D721Med (cell line): Measurements from ENCODE around the gene IL31RA.

Experiments
- DNase-seq: peaks from one replicate; pipeline ENCODE4 v3.0.0; 2011; ENCODE audit warnings: low spot score; ENCODE audit not compliant: insufficient read length
- FAIRE-seq: peaks from 2 replicates; lab custom pipeline; 2011; peaks lifted over from hg19 to GRCh38; lab: Jason Lieb, UNC
- TF ChIP-seq, protein P1 (sequence below): IDR thresholded peaks from 2 replicates; pipeline ENCODE4 v1.5.1; 2012; ENCODE audit warnings: mild to moderate bottlenecking, control low read depth; ENCODE audit not compliant: insufficient read depth; ENCODE audit errors: missing control alignments

Gene IL31RA

DNA sequence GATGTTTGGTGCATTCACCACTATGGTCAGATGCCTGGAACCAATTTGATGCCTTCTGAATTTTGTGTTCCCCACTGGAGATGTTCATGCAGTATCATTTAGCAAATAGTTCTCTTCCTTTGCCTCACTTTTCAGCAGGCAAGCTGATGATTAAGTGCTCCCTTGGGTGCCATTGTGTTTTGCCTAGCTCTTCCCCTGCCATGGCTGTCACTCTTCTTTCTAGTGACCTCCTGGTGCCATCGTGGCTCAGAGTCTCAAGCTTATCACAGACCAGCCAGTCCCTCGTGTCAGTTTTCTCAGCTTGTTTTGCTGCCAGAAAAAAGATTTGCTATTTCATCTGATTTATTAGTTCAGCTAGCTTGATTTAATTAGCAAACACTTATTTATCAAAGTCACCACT is 41.3 kb downstream of the IL31RA start:
- DNase-seq (no peak), FAIRE-seq (no peak)
- TF ChIP-seq, protein P1, sequence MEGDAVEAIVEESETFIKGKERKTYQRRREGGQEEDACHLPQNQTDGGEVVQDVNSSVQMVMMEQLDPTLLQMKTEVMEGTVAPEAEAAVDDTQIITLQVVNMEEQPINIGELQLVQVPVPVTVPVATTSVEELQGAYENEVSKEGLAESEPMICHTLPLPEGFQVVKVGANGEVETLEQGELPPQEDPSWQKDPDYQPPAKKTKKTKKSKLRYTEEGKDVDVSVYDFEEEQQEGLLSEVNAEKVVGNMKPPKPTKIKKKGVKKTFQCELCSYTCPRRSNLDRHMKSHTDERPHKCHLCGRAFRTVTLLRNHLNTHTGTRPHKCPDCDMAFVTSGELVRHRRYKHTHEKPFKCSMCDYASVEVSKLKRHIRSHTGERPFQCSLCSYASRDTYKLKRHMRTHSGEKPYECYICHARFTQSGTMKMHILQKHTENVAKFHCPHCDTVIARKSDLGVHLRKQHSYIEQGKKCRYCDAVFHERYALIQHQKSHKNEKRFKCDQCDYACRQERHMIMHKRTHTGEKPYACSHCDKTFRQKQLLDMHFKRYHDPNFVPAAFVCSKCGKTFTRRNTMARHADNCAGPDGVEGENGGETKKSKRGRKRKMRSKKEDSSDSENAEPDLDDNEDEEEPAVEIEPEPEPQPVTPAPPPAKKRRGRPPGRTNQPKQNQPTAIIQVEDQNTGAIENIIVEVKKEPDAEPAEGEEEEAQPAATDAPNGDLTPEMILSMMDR = no peak

DNA sequence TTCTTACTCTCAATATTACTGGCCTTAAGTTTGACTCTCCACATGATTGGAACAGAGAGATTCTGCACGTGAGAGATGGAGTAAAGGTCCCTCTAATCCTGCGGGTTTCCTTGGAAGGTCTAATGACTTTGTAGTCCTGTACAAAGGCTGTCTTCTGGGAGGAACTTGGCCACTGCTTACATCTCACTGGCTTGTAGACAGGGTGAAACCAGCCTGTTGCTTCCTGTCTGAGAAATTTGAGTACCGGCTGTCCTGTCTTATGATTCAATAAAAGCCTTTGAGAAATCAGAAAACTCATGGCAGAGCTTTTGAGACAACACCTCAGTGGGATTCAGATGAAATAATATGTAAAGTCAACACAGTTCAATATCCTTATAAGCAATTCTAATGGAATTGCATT is 43.0 kb downstream of the IL31RA start:
- DNase-seq (no peak), FAIRE-seq (no peak)
- TF ChIP-seq, protein P1 = no peak

DNA sequence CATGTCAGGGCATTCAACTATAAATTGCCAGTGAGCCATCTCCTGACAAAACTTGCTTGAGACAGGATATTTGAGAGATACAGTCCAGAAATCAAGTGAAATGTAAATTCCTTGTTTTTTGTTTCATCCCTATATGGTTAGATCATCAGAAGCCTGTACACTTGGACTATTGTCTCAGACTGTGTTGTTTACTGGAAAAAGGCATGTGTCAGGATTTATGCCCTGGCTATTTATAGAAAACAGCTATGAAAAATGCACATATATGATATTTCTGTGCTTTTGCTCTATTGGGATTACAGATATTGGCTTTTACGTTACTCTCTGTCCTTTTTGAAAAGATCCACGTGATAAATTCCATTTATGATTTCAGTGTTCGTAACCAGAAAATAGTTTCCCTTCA is 44.2 kb downstream of the IL31RA start:
- FAIRE-seq (no peak), DNase-seq (no peak)
- TF ChIP-seq, protein P1 = no peak

DNA sequence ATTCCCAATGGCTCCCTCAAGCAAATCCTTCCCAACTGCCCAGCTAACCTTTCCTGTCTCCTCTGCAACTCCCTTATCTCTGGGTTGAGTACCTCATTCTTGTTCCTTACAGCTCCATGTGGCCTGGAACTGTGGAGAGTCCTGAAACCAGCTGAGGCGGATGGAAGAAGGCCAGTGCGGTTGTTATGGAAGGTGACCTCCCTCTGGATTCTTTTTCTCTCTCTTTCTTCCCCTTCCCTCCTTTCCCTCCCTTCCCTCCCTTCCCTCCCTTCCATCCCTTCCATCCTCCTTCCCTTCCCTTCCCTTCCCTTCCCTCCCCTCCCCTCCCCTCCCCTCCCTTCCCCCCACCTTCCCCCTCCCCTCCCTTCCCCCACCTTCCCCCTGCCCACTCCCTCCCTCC is 45.1 kb downstream of the IL31RA start:
- no peak for FAIRE-seq
- DNase-seq = no peak
- TF ChIP-seq, protein P1 = no peak

DNA sequence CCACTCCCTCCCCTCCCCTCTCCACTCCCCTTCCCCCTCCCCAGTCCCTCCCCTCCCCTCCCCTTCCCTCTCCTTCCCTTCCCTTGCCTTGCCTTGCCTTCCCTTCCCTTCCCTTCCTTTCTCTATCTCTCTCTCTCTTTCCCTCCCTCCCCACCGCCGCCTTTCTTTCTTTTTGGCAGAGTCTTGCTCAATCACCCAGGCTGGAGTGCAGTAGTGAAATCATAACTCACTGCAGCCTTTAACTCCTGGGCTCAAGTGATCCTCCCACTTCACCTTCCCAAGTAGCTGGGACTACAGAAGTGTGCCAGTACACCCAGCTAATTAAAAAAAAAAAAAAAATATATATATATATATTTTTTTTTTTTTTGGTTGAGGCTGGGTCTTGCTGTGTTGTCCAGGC is 45.5 kb downstream of the IL31RA start:
- FAIRE-seq (no peak), DNase-seq (no peak)
- TF ChIP-seq, protein P1 = no peak

DNA sequence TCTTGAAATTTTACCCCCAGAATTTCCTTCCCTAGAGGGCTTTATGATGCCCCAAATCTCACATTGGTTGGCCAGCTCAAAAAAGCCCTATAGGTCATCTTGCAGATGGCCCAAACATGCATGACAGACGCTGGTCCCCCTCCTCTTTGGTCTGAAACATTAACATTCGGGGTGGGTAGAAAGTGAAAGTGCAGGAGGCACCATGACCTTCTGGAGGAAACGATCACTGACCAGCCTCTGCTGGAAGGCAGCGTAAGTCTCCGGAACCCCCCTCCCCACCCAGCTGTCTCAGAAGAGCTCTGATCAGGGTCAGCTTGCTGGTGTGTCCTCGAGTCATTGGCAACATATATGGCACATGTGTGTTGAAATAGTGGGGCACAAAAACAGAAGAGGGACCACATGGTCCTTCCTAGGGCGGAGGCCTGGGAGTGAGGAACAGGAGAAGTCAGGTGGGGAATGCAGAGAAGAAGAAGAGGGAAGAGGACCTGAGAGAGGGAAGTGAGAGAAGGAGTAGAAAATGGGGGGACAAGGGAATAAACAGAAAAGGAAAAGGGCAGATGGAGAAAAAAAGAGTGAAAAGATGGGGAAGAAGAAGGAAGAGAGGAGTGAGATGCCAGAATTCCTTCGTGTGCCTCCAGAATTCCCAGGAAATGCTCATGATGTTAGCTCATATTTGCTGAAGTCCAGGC is 46.2 kb downstream of the IL31RA start:
- TF ChIP-seq, protein P1 = no peak
- FAIRE-seq (no peak), DNase-seq (no peak)

DNA sequence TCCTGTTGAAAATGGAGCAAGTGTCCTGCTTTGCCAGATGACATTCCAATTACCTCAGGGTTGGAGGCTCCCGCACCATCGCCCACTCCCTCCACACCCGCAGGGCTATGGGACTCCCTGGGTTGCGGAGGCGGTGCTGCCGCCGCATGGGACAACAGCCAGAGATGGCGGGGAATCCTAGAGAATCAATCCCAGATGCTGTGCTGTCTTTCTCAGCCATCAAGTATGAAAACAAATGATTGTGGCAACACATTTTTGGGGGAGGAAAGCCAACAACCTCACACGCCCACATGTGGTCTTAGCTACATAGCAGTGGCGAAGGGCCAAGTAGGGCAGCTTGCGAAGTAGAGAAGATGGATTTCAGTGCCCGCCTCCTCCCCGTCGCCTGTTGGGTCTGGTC is 46.7 kb downstream of the IL31RA start:
- DNase-seq = no peak
- FAIRE-seq = no peak
- TF ChIP-seq, protein P1 = no peak
